ENCODE results near the gene PRR5.
"Not testable (repeated sequence)": the region's sequence is repeated elsewhere in the genome, so short reads cannot be mapped to it uniquely, and the experiment has no call there.

The PRR5 gene

DNA sequence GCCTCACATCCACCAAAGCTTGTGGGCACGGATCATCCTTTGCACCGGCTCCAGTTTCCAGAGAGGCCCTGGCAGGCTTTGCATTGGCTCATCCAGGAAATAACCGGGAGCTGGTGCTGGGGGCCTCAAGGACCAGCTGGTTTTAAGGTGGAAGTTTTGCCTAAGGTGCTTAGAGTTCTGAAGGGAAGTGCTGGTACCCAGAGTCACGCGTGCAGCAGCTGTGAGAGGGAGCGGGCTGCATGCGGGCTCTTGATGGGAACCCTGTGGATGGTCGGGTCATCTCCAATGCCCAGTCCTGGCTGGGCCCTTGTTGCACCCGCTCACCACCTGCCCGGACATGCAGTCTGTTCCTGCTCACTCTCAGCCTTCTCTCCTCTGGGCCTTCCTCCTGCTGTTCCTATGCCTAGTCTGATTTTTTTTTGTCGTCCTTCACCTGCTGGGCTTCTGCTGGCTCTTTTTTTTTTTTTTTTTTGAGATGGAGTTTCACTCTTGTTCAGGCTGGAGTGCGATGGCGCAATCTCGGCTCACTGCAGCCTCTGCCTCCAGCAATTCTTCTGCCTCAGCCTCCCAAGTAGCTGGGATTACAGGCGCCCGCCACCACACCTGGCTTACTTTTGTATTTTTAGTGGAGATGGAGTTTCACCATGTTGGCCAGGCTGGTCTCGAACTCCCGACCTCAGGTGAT is 24.0 kb upstream of the PRR5 start:
- TF ChIP-seq FOXP2 (optimal IDR thresholded peaks at IDR 0.05; ENCODE audit: control extremely low read depth, extremely low read length, insufficient read depth) (no peak), POLR2AphosphoS5 (IDR thresholded peaks at IDR 0.05; ENCODE audit: borderline replicate concordance, low read depth, low read length) (no peak), EZH2 (IDR thresholded peaks at IDR 0.05) (no peak)
- H3K9ac ChIP-seq (ENCODE audit: insufficient read length), result no peak overlapping the region
- H3K9me3 ChIP-seq (ENCODE audit: low read depth, low read length), result no peaks in the 10 kb centered on the region
- no peaks in the 10 kb centered on the region for H3K36me3 ChIP-seq (ENCODE audit: insufficient read depth, low read length)
- H3K4me3 ChIP-seq, result no peak overlapping the region
- no peak overlapping the region for H3K27ac ChIP-seq
- DNase-seq (ENCODE audit: low read depth, low spot score), result no peak

DNA sequence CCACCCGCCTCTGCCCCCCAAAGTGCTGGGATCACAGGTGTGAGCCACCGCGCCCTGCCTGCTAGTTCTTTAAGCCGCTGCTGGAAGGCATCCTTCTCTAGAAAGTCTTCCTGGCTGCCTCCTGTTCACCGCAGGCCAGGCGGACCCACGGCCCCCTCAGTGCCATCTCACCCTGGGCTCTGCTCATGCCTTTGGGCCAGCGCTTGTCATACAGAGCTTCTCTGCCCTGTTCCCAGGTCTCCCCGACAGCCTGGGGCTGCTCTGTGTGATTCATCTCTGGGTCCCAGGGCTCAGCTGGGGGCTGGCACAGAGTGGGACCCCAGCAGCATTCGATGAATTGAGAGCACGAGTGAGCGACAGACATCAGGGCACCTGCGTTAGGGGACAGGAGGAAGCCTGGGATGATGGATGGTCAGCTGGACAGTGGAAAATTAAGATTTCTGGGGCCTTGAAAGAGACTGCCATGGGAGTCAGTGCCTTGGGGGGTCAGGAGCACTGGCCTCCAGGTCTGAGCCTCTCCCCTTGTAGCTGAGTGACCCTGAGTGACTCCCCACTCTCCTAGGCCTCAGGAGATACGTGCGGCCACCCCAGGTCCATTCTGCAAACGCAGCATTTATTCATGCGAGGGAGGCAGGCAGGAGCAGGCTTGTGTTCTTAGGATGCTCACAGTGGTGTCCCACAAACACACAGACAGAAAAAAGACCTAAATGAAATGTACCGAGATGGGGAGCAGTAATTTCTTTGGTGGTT is 23.3 kb upstream of the PRR5 start:
- no peak overlapping the region for H3K27ac ChIP-seq
- no peak overlapping the region for H3K4me3 ChIP-seq
- H3K36me3 ChIP-seq (ENCODE audit: insufficient read depth, low read length), result no peaks in the 10 kb centered on the region
- no peak overlapping the region for H3K9ac ChIP-seq (ENCODE audit: insufficient read length)
- no peaks in the 10 kb centered on the region for H3K9me3 ChIP-seq (ENCODE audit: low read depth, low read length)
- TF ChIP-seq POLR2AphosphoS5 (IDR thresholded peaks at IDR 0.05; ENCODE audit: borderline replicate concordance, low read depth, low read length), result no peak
- no peak for TF ChIP-seq FOXP2 (optimal IDR thresholded peaks at IDR 0.05; ENCODE audit: control extremely low read depth, extremely low read length, insufficient read depth)
- TF ChIP-seq EZH2 (IDR thresholded peaks at IDR 0.05), result no peak
- DNase-seq (ENCODE audit: low read depth, low spot score), result no peak

DNA sequence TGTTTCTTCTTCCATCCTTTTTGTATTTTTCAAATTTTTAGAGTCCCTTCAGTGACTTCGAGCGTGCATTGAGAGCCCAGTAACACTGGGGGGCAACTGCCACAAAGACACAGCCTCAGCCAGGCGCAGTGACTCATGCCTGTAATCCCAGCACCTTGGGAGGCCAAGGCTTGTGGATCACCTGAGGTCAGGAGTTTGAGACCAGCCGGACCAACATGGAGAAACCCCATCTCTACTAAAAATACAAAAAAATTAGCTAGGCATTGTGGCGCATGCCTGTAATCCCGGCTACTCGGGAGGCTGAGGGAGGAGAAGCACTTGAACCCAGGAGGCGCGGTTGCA is 22.7 kb upstream of the PRR5 start:
- H3K9ac ChIP-seq (ENCODE audit: insufficient read length); H3K27ac ChIP-seq; DNase-seq (ENCODE audit: low read depth, low spot score); H3K36me3 ChIP-seq (ENCODE audit: insufficient read depth, low read length); H3K9me3 ChIP-seq (ENCODE audit: low read depth, low read length); H3K4me3 ChIP-seq: not testable (repeated sequence)

DNA sequence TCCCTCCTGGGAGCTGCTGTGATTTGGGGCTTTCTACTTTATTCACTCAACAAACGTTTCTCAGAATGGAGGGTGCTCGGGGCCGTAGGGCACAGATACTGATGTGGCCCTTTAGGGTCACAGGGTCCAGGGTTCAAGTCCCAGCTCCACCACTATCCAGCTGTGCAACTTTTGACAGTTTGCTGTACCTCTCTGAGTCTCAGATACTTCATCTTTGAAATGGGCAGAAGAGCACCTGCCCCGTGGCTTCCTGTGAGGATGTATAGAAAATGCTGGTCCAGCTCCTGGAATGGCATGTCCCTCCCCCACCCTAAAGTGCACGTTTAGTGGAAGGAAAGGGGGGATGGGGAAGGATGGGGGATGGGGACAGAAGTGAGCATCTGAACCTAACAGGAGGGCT is 21.9 kb upstream of the PRR5 start:
- DNase-seq (ENCODE audit: low read depth, low spot score), result no peak
- H3K27ac ChIP-seq, result no peak overlapping the region
- H3K36me3 ChIP-seq (ENCODE audit: insufficient read depth, low read length), result no peaks in the 10 kb centered on the region
- no peak for TF ChIP-seq EZH2 (IDR thresholded peaks at IDR 0.05)
- TF ChIP-seq POLR2AphosphoS5 (IDR thresholded peaks at IDR 0.05; ENCODE audit: borderline replicate concordance, low read depth, low read length), result no peak
- no peak for TF ChIP-seq FOXP2 (optimal IDR thresholded peaks at IDR 0.05; ENCODE audit: control extremely low read depth, extremely low read length, insufficient read depth)
- no peaks in the 10 kb centered on the region for H3K9me3 ChIP-seq (ENCODE audit: low read depth, low read length)
- H3K9ac ChIP-seq (ENCODE audit: insufficient read length), result no peak overlapping the region
- H3K4me3 ChIP-seq, result no peak overlapping the region

DNA sequence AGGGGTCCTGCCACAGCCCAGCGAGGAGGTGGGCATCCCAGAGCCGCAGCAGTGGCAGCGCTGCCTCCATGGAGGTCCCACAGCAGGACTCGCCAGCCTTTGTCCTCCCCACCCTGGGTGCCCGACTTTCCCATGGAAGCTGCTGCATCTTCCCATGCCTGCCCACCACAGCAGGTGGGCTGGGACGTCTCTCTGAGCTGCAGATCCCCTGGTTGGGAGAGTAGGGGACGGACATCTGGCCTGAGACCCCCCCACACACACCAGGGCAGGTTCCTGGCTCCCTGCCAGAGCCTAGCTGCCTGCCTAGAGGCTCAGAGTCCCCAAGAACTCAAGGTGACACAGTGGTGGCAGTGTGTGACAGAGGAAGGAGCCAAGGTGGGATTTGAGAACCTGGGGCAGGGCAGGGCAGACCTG is 21.5 kb upstream of the PRR5 start:
- no peaks in the 10 kb centered on the region for H3K9me3 ChIP-seq (ENCODE audit: low read depth, low read length)
- H3K36me3 ChIP-seq (ENCODE audit: insufficient read depth, low read length), result no peaks in the 10 kb centered on the region
- no peak overlapping the region for H3K27ac ChIP-seq
- DNase-seq (ENCODE audit: low read depth, low spot score), result no peak
- no peak for TF ChIP-seq FOXP2 (optimal IDR thresholded peaks at IDR 0.05; ENCODE audit: control extremely low read depth, extremely low read length, insufficient read depth)
- no peak for TF ChIP-seq POLR2AphosphoS5 (IDR thresholded peaks at IDR 0.05; ENCODE audit: borderline replicate concordance, low read depth, low read length)
- TF ChIP-seq EZH2 (IDR thresholded peaks at IDR 0.05), result no peak
- H3K4me3 ChIP-seq, result no peak overlapping the region
- H3K9ac ChIP-seq (ENCODE audit: insufficient read length), result no peak overlapping the region

DNA sequence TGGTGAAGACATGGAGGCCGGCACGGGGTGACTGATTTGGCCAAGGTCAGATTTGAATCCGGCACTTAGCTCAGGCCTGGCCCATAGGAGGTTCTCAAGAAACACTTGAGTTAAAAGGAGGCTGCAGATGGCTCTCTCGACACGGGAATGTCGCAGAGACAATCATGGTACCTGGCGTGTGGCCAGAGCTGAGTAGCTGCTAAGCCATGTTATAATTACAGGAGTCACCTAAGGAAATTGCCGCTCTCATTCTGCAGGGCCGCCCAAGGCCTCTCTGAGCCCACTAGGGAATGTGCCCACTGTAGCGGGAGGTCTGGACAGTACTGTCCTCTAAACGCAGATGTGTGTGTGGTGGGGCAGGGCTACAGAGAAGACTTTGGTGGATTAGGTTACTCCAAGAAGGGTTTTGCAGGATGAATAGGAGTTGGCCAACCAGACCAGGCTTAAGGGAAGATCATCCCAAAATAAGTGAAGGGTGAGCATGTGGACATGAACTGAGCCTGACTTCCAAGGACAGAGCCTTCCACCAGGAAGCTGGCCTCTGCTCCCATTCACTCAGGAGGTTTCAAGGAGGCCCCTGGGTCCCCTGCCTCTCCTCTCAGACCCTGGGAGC is 19.3 kb upstream of the PRR5 start:
- no peak for DNase-seq (ENCODE audit: low read depth, low spot score)
- Histone ChIP-seq H3K9ac (ENCODE audit: insufficient read length) (no peak overlapping the region), H3K9me3 (ENCODE audit: low read depth, low read length) (no peaks in the 10 kb centered on the region), H3K4me3 (no peak overlapping the region), H3K36me3 (ENCODE audit: insufficient read depth, low read length) (no peaks in the 10 kb centered on the region), H3K27ac (no peak overlapping the region)
- TF ChIP-seq POLR2AphosphoS5 (IDR thresholded peaks at IDR 0.05; ENCODE audit: borderline replicate concordance, low read depth, low read length), result no peak
- no peak for TF ChIP-seq EZH2 (IDR thresholded peaks at IDR 0.05)
- TF ChIP-seq FOXP2 (optimal IDR thresholded peaks at IDR 0.05; ENCODE audit: control extremely low read depth, extremely low read length, insufficient read depth), result no peak

DNA sequence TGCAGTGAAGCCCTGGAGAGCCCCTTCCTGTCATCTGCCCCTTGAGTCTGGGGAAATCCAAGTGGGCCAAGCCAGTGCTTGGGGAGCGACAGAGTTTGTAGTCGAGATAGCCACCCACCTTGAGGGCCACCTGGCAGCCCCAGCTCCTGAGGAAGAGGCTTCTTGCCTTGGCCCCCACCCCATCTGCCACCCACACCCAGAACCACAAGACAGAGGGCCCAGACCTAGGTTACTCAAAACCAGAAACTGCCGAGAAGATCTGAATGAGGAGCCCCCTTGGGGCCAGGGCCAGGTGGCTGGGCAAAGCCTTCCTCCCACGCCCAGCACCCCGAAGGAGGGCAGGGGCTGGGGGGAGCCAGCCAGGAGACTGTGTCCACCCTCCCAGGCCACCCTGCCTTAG is 18.8 kb upstream of the PRR5 start:
- no peak for DNase-seq (ENCODE audit: low read depth, low spot score)
- Histone ChIP-seq H3K9ac (ENCODE audit: insufficient read length) (no peak overlapping the region), H3K9me3 (ENCODE audit: low read depth, low read length) (no peaks in the 10 kb centered on the region), H3K4me3 (no peak overlapping the region), H3K27ac (no peak overlapping the region), H3K36me3 (ENCODE audit: insufficient read depth, low read length) (no peaks in the 10 kb centered on the region)
- TF ChIP-seq POLR2AphosphoS5 (IDR thresholded peaks at IDR 0.05; ENCODE audit: borderline replicate concordance, low read depth, low read length) (no peak), FOXP2 (optimal IDR thresholded peaks at IDR 0.05; ENCODE audit: control extremely low read depth, extremely low read length, insufficient read depth) (no peak), EZH2 (IDR thresholded peaks at IDR 0.05) (no peak)

DNA sequence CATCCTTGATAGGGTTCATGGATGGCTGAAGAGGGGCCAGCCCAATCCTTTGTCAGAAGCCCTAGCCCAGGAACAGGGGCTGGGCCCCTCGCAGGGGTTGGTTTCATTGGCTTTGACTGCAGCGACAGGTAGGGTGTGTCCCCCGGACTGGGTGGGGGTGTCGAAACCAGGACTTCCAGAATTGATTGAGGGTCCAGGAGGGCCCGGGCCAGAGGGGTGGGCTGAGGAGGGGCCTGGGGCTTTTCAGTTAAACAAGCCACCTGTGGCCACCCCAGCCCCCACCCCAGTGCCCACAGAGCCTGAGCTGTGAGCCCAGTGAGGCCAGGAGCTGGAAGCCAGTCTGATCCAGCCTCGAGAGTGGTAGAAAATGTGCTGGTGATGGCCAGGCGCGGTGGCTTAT is 18.1 kb upstream of the PRR5 start:
- TF ChIP-seq FOXP2 (optimal IDR thresholded peaks at IDR 0.05; ENCODE audit: control extremely low read depth, extremely low read length, insufficient read depth) (no peak), EZH2 (IDR thresholded peaks at IDR 0.05) (no peak), POLR2AphosphoS5 (IDR thresholded peaks at IDR 0.05; ENCODE audit: borderline replicate concordance, low read depth, low read length) (no peak)
- H3K9me3 ChIP-seq (ENCODE audit: low read depth, low read length), result no peaks in the 10 kb centered on the region
- no peak for DNase-seq (ENCODE audit: low read depth, low spot score)
- no peak overlapping the region for H3K4me3 ChIP-seq
- H3K9ac ChIP-seq (ENCODE audit: insufficient read length), result no peak overlapping the region
- no peak overlapping the region for H3K27ac ChIP-seq
- H3K36me3 ChIP-seq (ENCODE audit: insufficient read depth, low read length), result no peaks in the 10 kb centered on the region
